SK-N-SH (cell line): ENCODE data around the gene CCR5. TPM values are rescaled to one million over a fixed set of nuclear protein-coding genes. Genes with fewer than 3 reads are reported as not detected.
A peak's percentile ranks its signal among the peaks of the same experiment; 100 is the strongest.

Source experiments
- CTCF ChIA-PET: fragments of 300-600, 350-600 bp; formaldehyde crosslinking; extraction: SDS; loops from one replicate; lab custom pipeline; 2021; lab: Yijun Ruan, JAX
- POLR2A ChIA-PET: fragments of 350-600 bp; sonication (Branson Sonifier 250); formaldehyde crosslinking; extraction: SDS; loops from one replicate; lab custom pipeline; 2020; ENCODE audit warnings: antibody characterized with exemption, inconsistent platforms; lab: Yijun Ruan, JAX
- DNase-seq: peaks from one replicate; pipeline ENCODE4 v3.0.0; 2012
- H2AFZ ChIP-seq: fragments of 200-600 bp; sonication (generic); 2 replicates; pipeline ENCODE4 v1.8.1; 2016; ENCODE audit warnings: antibody characterized with exemption, mild to moderate bottlenecking, low read depth
- H3F3A ChIP-seq: fragments of 200-600 bp; sonication (generic); replicated peaks from 2 replicates; pipeline ENCODE3; 2016; ENCODE audit warnings: antibody characterized with exemption, mild to moderate bottlenecking; ENCODE audit not compliant: insufficient read depth
- H3K27ac ChIP-seq, 2 experiments: fragments of 200-500 bp in 1 of 2; fragments of 200-600 bp in 1 of 2; sonication (Bioruptor generic) in 1 of 2; sonication (generic), shearing (Covaris generic) in 1 of 2; 2 replicates each; pipeline versions ENCODE4 v1.5.1 to v1.6.1; 2014 to 2016; ENCODE audit warnings: low read depth in 2 of 2, inconsistent platforms in 1 of 2, low read length in 1 of 2, mild to moderate bottlenecking in 1 of 2, mixed read lengths in 1 of 2
- H3K27me3 ChIP-seq: fragments of 200-600 bp; sonication (generic), shearing (Covaris generic); 2 replicates; pipeline ENCODE4 v1.6.1; 2016; ENCODE audit warnings: mixed run types; ENCODE audit not compliant: insufficient read depth
- H3K36me3 ChIP-seq, 2 experiments: fragments of 200-500 bp in 1 of 2; fragments of 200-600 bp in 1 of 2; sonication (Bioruptor generic) in 1 of 2; sonication (generic) in 1 of 2; replicated peaks in 1 of 2; 2 replicates each; pipeline versions ENCODE3 to v1.5.1; 2014 to 2016; ENCODE audit warnings: low read length in 1 of 2, mild to moderate bottlenecking in 1 of 2; ENCODE audit not compliant: insufficient read depth in 2 of 2, control insufficient read depth in 1 of 2
- H3K4me1 ChIP-seq, 2 experiments: fragments of 200-500 bp in 1 of 2; fragments of 200-600 bp in 1 of 2; sonication (Bioruptor generic) in 1 of 2; sonication (generic), shearing (Covaris generic) in 1 of 2; 2 replicates each; pipeline versions ENCODE4 v1.5.1 to v1.6.1; 2014 to 2016; ENCODE audit warnings: low read depth in 1 of 2, low read length in 1 of 2, mixed run types in 1 of 2; ENCODE audit not compliant: insufficient read depth in 2 of 2, control insufficient read depth in 1 of 2
- H3K4me2 ChIP-seq: fragments of 200-600 bp; sonication (generic), shearing (Covaris generic); 2 replicates; pipeline ENCODE4 v1.6.1; 2017; ENCODE audit warnings: mixed run types
- H3K4me3 ChIP-seq, 2 experiments: fragments of 200-500 bp in 1 of 2; fragments of 200-600 bp in 1 of 2; sonication (Bioruptor generic) in 1 of 2; sonication (generic), shearing (Covaris generic) in 1 of 2; 2 replicates each; pipeline versions ENCODE4 v1.5.1 to v1.8.1; 2014 to 2016; ENCODE audit warnings: low read depth in 2 of 2, inconsistent platforms in 1 of 2, low read length in 1 of 2, mild to moderate bottlenecking in 1 of 2, mixed read lengths in 1 of 2, moderate library complexity in 1 of 2
- H3K79me2 ChIP-seq: fragments of 200-600 bp; sonication (generic); 2 replicates; pipeline ENCODE4 v1.8.1; 2017; ENCODE audit warnings: mild to moderate bottlenecking; ENCODE audit not compliant: insufficient read depth
- H3K9ac ChIP-seq: fragments of 200-600 bp; sonication (generic); 2 replicates; pipeline ENCODE4 v1.6.1; 2017; ENCODE audit warnings: mixed run types
- H3K9me2 ChIP-seq: fragments of 200-600 bp; sonication (generic); 2 replicates; pipeline ENCODE4 v1.6.1; 2017; ENCODE audit warnings: mixed run types
- H3K9me3 ChIP-seq: fragments of 200-600 bp; sonication (generic); 2 replicates; pipeline ENCODE4 v1.6.1; 2017; ENCODE audit warnings: mixed run types, mild to moderate bottlenecking, moderate library complexity
- H4K20me1 ChIP-seq: fragments of 200-600 bp; sonication (generic); 2 replicates; pipeline ENCODE4 v1.6.1; 2017; ENCODE audit warnings: mild to moderate bottlenecking, mixed run types; ENCODE audit not compliant: insufficient read depth
- CHD2 ChIP-seq: fragments of 150-350 bp; IDR thresholded peaks from 2 replicates; pipeline ENCODE4 v1.6.1; 2018; ENCODE audit warnings: low read length; ENCODE audit not compliant: partially characterized antibody
- FOSL2 ChIP-seq: IDR thresholded peaks from 2 replicates; pipeline ENCODE4 v1.4.0; 2012; ENCODE audit warnings: low read depth, mild to moderate bottlenecking, moderate library complexity, borderline replicate concordance
- FOXM1 ChIP-seq: IDR thresholded peaks from 2 replicates; pipeline ENCODE4 v1.4.0; 2012; ENCODE audit warnings: low read depth, mild to moderate bottlenecking
- GABPA ChIP-seq: IDR thresholded peaks from 2 replicates; pipeline ENCODE4 v1.4.0; 2012; ENCODE audit warnings: low read depth, mild to moderate bottlenecking
- MEF2A ChIP-seq: IDR thresholded peaks from 2 replicates; pipeline ENCODE4 v1.4.0; 2012; ENCODE audit warnings: low read depth, borderline replicate concordance
- MXI1 ChIP-seq: IDR thresholded peaks from 2 replicates; pipeline ENCODE4 v1.6.1; 2012; ENCODE audit warnings: mild to moderate bottlenecking, low read depth, low read length, improper control_type of control experiment
- NFIC ChIP-seq: IDR thresholded peaks from 2 replicates; pipeline ENCODE4 v1.4.0; 2012; ENCODE audit warnings: borderline replicate concordance
- POLR2AphosphoS5 ChIP-seq: IDR thresholded peaks from 2 replicates; pipeline ENCODE4 v1.6.1; 2012; ENCODE audit warnings: low read depth, low read length
- RAD21 ChIP-seq: IDR thresholded peaks from 2 replicates; pipeline ENCODE4 v1.6.1; 2012; ENCODE audit warnings: mild to moderate bottlenecking, low read length
- RCOR1 ChIP-seq: fragments of 150-350 bp; IDR thresholded peaks from 2 replicates; pipeline ENCODE4 v1.6.1; 2017; ENCODE audit warnings: antibody characterized with exemption, low read length
- RXRA ChIP-seq: IDR thresholded peaks from 2 replicates; pipeline ENCODE4 v1.4.0; 2012; ENCODE audit warnings: low read depth, mild to moderate bottlenecking, borderline replicate concordance
- SMC3 ChIP-seq: IDR thresholded peaks from 2 replicates; pipeline ENCODE4 v1.6.1; 2012; ENCODE audit warnings: low read depth, low read length, improper control_type of control experiment
- TEAD4 ChIP-seq: IDR thresholded peaks from 2 replicates; pipeline ENCODE4 v1.4.0; 2012; ENCODE audit warnings: mild to moderate bottlenecking, borderline replicate concordance; ENCODE audit not compliant: insufficient read depth
- YY1 ChIP-seq: IDR thresholded peaks from 2 replicates; pipeline ENCODE4 v1.4.0; 2012; ENCODE audit warnings: low read depth, mild to moderate bottlenecking
- WGBS: methylation state at CpG from one replicate; pipeline ENCODE4 v1.1.6; 2017; ENCODE audit warnings: low lambda C conversion rate; 5-methylcytosine and 5-hydroxymethylcytosine counted together
- polyA plus RNA-seq, 3 experiments: library from polyadenylated mRNA; depleted of rRNA; stranded (reverse); fragments of >200 nt; gene quantifications; 2 replicates each; pipeline ENCODE4 v1.2.3, GENCODE V29; 2012
- TF ChIP-seq, protein P1 (sequence below): fragments of 200-600 bp; sonication (generic); IDR thresholded peaks from 2 replicates; pipeline ENCODE4 v1.6.1; 2017; ENCODE audit warnings: antibody characterized with exemption, mild to moderate bottlenecking, moderate library complexity
- TF ChIP-seq, protein P2 (sequence below): IDR thresholded peaks from 2 replicates; pipeline ENCODE4 v1.4.0; 2012; ENCODE audit warnings: low read depth, borderline replicate concordance
- TF ChIP-seq, protein P3 (sequence below): IDR thresholded peaks from 2 replicates; pipeline ENCODE4 v1.4.0; 2012; ENCODE audit warnings: low read depth
- TF ChIP-seq, protein P4 (sequence below): fragments of 150-350 bp; IDR thresholded peaks from 2 replicates; pipeline ENCODE4 v1.6.1; 2017; ENCODE audit warnings: antibody characterized with exemption, low read length, low read depth, borderline replicate concordance
- TF ChIP-seq, protein P5 (sequence below): IDR thresholded peaks from 2 replicates; pipeline ENCODE4 v1.4.0; 2012; ENCODE audit warnings: low read depth, borderline replicate concordance

CCR5 gene
- polyA plus RNA-seq, 1 of the 3 experiments (the other 2 are of a cell fraction), result not detected

DNA sequence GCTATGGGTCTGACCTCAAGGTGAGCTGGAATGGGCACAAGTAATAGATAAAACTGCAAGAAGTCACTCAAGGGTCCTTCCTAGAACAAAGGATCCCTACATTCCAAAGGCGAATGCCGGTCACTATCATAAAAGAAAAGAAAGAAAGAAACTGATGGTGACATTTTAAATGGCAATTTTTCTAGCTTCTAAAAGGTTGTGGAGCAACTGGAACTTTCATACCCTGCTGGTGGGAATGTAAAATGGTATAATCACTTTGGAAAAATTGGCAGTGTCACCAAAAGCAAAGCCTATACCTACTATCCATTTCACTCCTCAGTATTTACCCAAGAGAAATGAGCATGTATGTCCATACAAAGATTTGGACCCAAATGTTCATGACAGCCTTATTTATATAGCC lies 40.5 kb downstream of the CCR5 start:
- Histone ChIP-seq H4K20me1 (no peaks in the 10 kb centered on the region), H3K9ac (no peak overlapping the region), H3K36me3 (no peaks in the 10 kb centered on the region), H2AFZ (no peak overlapping the region), H3K9me3 (no peaks in the 10 kb centered on the region), H3K79me2 (no peaks in the 10 kb centered on the region), H3K9me2 (no peaks in the 10 kb centered on the region), H3K27ac (no peak overlapping the region), H3K4me1 (peaks cover 0 to 4% of the 10 kb centered on the region in 2 experiments; a peak in 1 of 4 replicates), H3K27me3 (no peaks in the 10 kb centered on the region; the same call in 1 of the 2 replicates), H3K4me2 (no peak overlapping the region), H3F3A (no peaks in the 10 kb centered on the region), H3K4me3 (no peak overlapping the region)
- no peak for DNase-seq
- POLR2A ChIA-PET, result no interaction called here
- 87% methylated on average over 2 of the region's 2 CpGs for WGBS
- TF ChIP-seq, protein P1, sequence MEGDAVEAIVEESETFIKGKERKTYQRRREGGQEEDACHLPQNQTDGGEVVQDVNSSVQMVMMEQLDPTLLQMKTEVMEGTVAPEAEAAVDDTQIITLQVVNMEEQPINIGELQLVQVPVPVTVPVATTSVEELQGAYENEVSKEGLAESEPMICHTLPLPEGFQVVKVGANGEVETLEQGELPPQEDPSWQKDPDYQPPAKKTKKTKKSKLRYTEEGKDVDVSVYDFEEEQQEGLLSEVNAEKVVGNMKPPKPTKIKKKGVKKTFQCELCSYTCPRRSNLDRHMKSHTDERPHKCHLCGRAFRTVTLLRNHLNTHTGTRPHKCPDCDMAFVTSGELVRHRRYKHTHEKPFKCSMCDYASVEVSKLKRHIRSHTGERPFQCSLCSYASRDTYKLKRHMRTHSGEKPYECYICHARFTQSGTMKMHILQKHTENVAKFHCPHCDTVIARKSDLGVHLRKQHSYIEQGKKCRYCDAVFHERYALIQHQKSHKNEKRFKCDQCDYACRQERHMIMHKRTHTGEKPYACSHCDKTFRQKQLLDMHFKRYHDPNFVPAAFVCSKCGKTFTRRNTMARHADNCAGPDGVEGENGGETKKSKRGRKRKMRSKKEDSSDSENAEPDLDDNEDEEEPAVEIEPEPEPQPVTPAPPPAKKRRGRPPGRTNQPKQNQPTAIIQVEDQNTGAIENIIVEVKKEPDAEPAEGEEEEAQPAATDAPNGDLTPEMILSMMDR, result peak; percentile 9; the same call in 1 of the 2 replicates
- TF ChIP-seq MEF2A, result no peak
- no peak for TF ChIP-seq RAD21
- CTCF ChIA-PET, result interaction anchor here (1.3 kb wide), 1 partner anchor 31 kb away, joined by 5 read pairs; no protein-coding TSS in a partner anchor

DNA sequence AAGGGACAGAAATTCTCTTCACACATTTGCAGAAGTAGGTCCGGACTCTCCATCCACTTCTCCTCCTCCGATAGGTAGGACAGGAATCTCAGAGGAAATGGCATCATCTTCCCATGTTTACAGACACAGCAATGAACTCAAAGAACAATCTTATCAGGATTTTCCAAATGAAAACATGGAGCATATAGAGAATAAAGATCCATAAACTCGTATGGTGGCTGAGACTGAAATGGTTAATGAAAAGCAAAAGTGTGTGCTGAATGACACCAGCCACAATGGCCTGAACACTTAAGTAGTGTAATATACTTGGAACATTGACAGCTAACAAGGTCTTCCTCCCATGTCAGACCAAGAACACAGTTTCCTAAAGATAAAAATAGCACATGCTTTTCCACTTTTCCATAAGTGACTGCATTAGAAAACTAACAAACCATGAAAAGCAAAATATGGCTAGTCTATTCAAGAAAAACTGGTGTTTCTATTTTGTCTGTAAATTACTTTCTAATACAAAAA lies 42.1 kb downstream of the CCR5 start:
- 37% methylated on average over 3 of the region's 3 CpGs for WGBS
- Histone ChIP-seq H3K27ac (no peak overlapping the region), H3F3A (no peaks in the 10 kb centered on the region), H3K9ac (no peak overlapping the region), H3K9me2 (no peaks in the 10 kb centered on the region), H3K4me2 (no peak overlapping the region), H3K36me3 (no peaks in the 10 kb centered on the region), H3K79me2 (no peaks in the 10 kb centered on the region), H3K4me1 (peaks cover 0 to 4% of the 10 kb centered on the region in 2 experiments; a peak in 1 of 4 replicates), H4K20me1 (no peaks in the 10 kb centered on the region), H3K9me3 (no peaks in the 10 kb centered on the region), H2AFZ (no peak overlapping the region), H3K4me3 (no peak overlapping the region), H3K27me3 (no peaks in the 10 kb centered on the region; the same call in 1 of the 2 replicates)
- POLR2A ChIA-PET, result no interaction called here
- CTCF ChIA-PET, result interaction anchor here (1.5 kb wide), 1 partner anchor 35 kb away, joined by 3 read pairs; no protein-coding TSS in a partner anchor
- TF ChIP-seq MEF2A (no peak), MXI1 (no peak), FOSL2 (no peak), CHD2 (no peak), YY1 (no peak), RXRA (no peak), FOXM1 (no peak), SMC3 (no peak), GABPA (no peak), POLR2AphosphoS5 (no peak), TEAD4 (no peak), NFIC (no peak), RCOR1 (no peak), RAD21 (no peak)
- TF ChIP-seq, protein P1, result no peak
- TF ChIP-seq, protein P2, sequence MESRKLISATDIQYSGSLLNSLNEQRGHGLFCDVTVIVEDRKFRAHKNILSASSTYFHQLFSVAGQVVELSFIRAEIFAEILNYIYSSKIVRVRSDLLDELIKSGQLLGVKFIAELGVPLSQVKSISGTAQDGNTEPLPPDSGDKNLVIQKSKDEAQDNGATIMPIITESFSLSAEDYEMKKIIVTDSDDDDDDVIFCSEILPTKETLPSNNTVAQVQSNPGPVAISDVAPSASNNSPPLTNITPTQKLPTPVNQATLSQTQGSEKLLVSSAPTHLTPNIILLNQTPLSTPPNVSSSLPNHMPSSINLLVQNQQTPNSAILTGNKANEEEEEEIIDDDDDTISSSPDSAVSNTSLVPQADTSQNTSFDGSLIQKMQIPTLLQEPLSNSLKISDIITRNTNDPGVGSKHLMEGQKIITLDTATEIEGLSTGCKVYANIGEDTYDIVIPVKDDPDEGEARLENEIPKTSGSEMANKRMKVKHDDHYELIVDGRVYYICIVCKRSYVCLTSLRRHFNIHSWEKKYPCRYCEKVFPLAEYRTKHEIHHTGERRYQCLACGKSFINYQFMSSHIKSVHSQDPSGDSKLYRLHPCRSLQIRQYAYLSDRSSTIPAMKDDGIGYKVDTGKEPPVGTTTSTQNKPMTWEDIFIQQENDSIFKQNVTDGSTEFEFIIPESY, result no peak
- TF ChIP-seq, protein P3, sequence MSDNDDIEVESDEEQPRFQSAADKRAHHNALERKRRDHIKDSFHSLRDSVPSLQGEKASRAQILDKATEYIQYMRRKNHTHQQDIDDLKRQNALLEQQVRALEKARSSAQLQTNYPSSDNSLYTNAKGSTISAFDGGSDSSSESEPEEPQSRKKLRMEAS, result no peak
- TF ChIP-seq, protein P4, sequence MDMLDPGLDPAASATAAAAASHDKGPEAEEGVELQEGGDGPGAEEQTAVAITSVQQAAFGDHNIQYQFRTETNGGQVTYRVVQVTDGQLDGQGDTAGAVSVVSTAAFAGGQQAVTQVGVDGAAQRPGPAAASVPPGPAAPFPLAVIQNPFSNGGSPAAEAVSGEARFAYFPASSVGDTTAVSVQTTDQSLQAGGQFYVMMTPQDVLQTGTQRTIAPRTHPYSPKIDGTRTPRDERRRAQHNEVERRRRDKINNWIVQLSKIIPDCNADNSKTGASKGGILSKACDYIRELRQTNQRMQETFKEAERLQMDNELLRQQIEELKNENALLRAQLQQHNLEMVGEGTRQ, result no peak
- TF ChIP-seq, protein P5, sequence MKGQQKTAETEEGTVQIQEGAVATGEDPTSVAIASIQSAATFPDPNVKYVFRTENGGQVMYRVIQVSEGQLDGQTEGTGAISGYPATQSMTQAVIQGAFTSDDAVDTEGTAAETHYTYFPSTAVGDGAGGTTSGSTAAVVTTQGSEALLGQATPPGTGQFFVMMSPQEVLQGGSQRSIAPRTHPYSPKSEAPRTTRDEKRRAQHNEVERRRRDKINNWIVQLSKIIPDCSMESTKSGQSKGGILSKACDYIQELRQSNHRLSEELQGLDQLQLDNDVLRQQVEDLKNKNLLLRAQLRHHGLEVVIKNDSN, result no peak
- no peak for DNase-seq
